Activated T-cell treated with anti-CD3 and anti-CD28 coated beads for 24 hours (primary cell): Measurements from ENCODE around the gene PDE5A.
"Not testable (repeated sequence)": the region's sequence is repeated elsewhere in the genome, so short reads cannot be mapped to it uniquely, and the experiment has no call there.

ENCODE experiments used
- DNase-seq: peaks from one replicate; pipeline ENCODE4 v3.0.0-alpha.2; 2020; ENCODE audit warnings: low read depth

PDE5A gene

GRCh38 chr4:119628281-119629141 lies at the start of gene PDE5A:
Gene PDE5A, minus strand, starts transcription at chr4:119628804. Its CDS starts 133 bp downstream, at chr4:119628671.
- peak; percentile 70 for DNase-seq

GRCh38 chr4:119676101-119676500 lies 47.5 kb upstream of the PDE5A start:
- no peak for DNase-seq

GRCh38 chr4:119675391-119675790 lies 46.8 kb upstream of the PDE5A start:
- no peak for DNase-seq

- no peak for DNase-seq
Observed at GRCh38 chr4:119672938-119673337, 44.3 kb upstream of the PDE5A start.

GRCh38 chr4:119672086-119672485 lies 43.5 kb upstream of the PDE5A start:
- no peak for DNase-seq

- DNase-seq: no peak
Observed at GRCh38 chr4:119671205-119671604, 42.6 kb upstream of the PDE5A start.

- DNase-seq: no peak
Observed at GRCh38 chr4:119667802-119668201, 39.2 kb upstream of the PDE5A start.

GRCh38 chr4:119666653-119667091 lies 38.1 kb upstream of the PDE5A start:
- no peak for DNase-seq

GRCh38 chr4:119665752-119666151 lies 37.1 kb upstream of the PDE5A start:
- DNase-seq: no peak

- no peak for DNase-seq
Observed at GRCh38 chr4:119664168-119664907, 35.7 kb upstream of the PDE5A start.

- DNase-seq: no peak
Observed at GRCh38 chr4:119663160-119663788, 34.7 kb upstream of the PDE5A start.

- DNase-seq: not testable (repeated sequence)
Observed at GRCh38 chr4:119662612-119663011, 34.0 kb upstream of the PDE5A start.

GRCh38 chr4:119661231-119661630 lies 32.6 kb upstream of the PDE5A start:
- no peak for DNase-seq

- no peak for DNase-seq
Observed at GRCh38 chr4:119659576-119659975, 31.0 kb upstream of the PDE5A start.

- DNase-seq: no peak
Observed at GRCh38 chr4:119657111-119657611, 28.6 kb upstream of the PDE5A start.

- DNase-seq: no peak
Observed at GRCh38 chr4:119656342-119656741, 27.7 kb upstream of the PDE5A start.

GRCh38 chr4:119655111-119655837 lies 26.7 kb upstream of the PDE5A start:
- no peak for DNase-seq

- no peak for DNase-seq
Observed at GRCh38 chr4:119653990-119654389, 25.4 kb upstream of the PDE5A start.

- no peak for DNase-seq
Observed at GRCh38 chr4:119652998-119653397, 24.4 kb upstream of the PDE5A start.

GRCh38 chr4:119648398-119648797 lies 19.8 kb upstream of the PDE5A start:
- no peak for DNase-seq

GRCh38 chr4:119647558-119647957 lies 19.0 kb upstream of the PDE5A start:
- no peak for DNase-seq
